K562 (cell line): Measurements from ENCODE around the gene VAMP8. TPM values are rescaled to one million over a fixed set of nuclear protein-coding genes. Genes with fewer than 3 reads are reported as not detected.

Experiments
- ARID1B ChIP-seq: fragments of 450-650 bp; IDR thresholded peaks from 2 replicates; pipeline ENCODE4 v1.6.1; 2016; ENCODE audit warnings: antibody characterized with exemption, mild to moderate bottlenecking, inconsistent platforms
- ETV6 ChIP-seq, 3 experiments: fragments of 150-350 bp in 1 of 3; sonication (generic) in 1 of 3; formaldehyde crosslinking in 1 of 3; IDR thresholded peaks; 2 replicates each; pipeline versions ENCODE4 v1.6.1 to v1.8.0; 2014 to 2022; ENCODE audit warnings: borderline replicate concordance in 2 of 3, low read depth in 2 of 3, antibody characterized with exemption in 1 of 3, low read length in 1 of 3, mild to moderate bottlenecking in 1 of 3, missing genetic modification reagents in 1 of 3
- HNRNPL ChIP-seq: fragments of 200-400 bp; formaldehyde crosslinking; IDR thresholded peaks from 2 replicates; pipeline ENCODE4 v1.6.1; 2017; ENCODE audit warnings: low read depth, mild to moderate bottlenecking, low read length
- KDM2B ChIP-seq: fragments of 250-450 bp; sonication (Bioruptor Pico); IDR thresholded peaks from 2 replicates; pipeline ENCODE4 v1.8.0; 2021; ENCODE audit warnings: mild to moderate bottlenecking, moderate library complexity
- PCBP2 ChIP-seq: fragments of 200-400 bp; formaldehyde crosslinking; IDR thresholded peaks from 2 replicates; pipeline ENCODE4 v1.6.1; 2018; ENCODE audit warnings: low read length, low read depth, mild to moderate bottlenecking, moderate library complexity; ENCODE audit not compliant: poor library complexity, severe bottlenecking
- PML ChIP-seq: IDR thresholded peaks from 2 replicates; pipeline ENCODE4 v1.6.1; 2012; ENCODE audit warnings: low read length, inconsistent platforms
- POLR2AphosphoS2 ChIP-seq: IDR thresholded peaks from 2 replicates; pipeline ENCODE4 v1.6.1; 2012; ENCODE audit warnings: low read length, improper control_type of control experiment
- RREB1 ChIP-seq: fragments of 250-450 bp; sonication (Bioruptor Pico); IDR thresholded peaks from 2 replicates; pipeline ENCODE4 v1.4.0; 2020
- ZC3H11A ChIP-seq: IDR thresholded peaks from 2 replicates; pipeline ENCODE4 v1.6.1; 2012; ENCODE audit warnings: low read depth, low read length, improper control_type of control experiment
- ZNF282 ChIP-seq: sonication (generic); formaldehyde crosslinking; IDR thresholded peaks from 2 replicates; pipeline ENCODE4 v1.8.1; 2023; ENCODE audit warnings: missing genetic modification reagents
- ZNF584 ChIP-seq: fragments of 200-800 bp; sonication (Bioruptor generic); IDR thresholded peaks from 2 replicates; pipeline ENCODE4 v1.6.1; 2016; ENCODE audit warnings: low read depth, mild to moderate bottlenecking, missing genetic modification characterization, missing compliant biosample characterization
- ZNF740 ChIP-seq, 3 experiments: fragments of 200-800 bp in 1 of 3; sonication (Bioruptor generic) in 1 of 3; sonication (generic) in 1 of 3; formaldehyde crosslinking in 1 of 3; IDR thresholded peaks; 2 replicates each; pipeline versions ENCODE4 v1.6.1 to v1.8.0; 2016 to 2022; ENCODE audit warnings: mild to moderate bottlenecking in 2 of 3, missing compliant biosample characterization in 2 of 3, missing genetic modification characterization in 2 of 3, missing genetic modification reagents in 1 of 3
- polyA plus RNA-seq, 8 experiments: library from polyadenylated mRNA; depleted of rRNA in 4 of 8; stranded (reverse) in 5 of 8; unstranded in 3 of 8; fragments of >200 nt; fragmentation: Nextera tagmentation in 2 of 8; fragmentation: Illumina TruSeq in 1 of 8; extraction: Ambion mirVana in 2 of 8; extraction: Trizol in 1 of 8; gene quantifications; 2 replicates each; pipeline versions ENCODE4 v1.2.1 to v1.2.3, GENCODE V29; 2011 to 2014; ENCODE audit warnings: inconsistent platforms in 1 of 8, missing spikeins in 1 of 8
- total RNA-seq, 7 experiments: library from RNA; depleted of rRNA in 6 of 7; stranded (reverse); fragments of >200 nt in 6 of 7; fragmentation: Illumina TruSeq in 2 of 7; extraction: Trizol in 2 of 7; gene quantifications; 2 replicates each; pipeline versions ENCODE4 v1.2.1 to v1.2.3, GENCODE V29; 2011 to 2021; ENCODE audit warnings: low replicate concordance in 1 of 7
- TF ChIP-seq, protein P1 (sequence below): fragments of 250-450 bp; sonication (Bioruptor Pico); IDR thresholded peaks from 2 replicates; pipeline ENCODE4 v1.5.1; 2021; ENCODE audit warnings: mild to moderate bottlenecking
- TF ChIP-seq, protein P2 (sequence below): sonication (generic); formaldehyde crosslinking; IDR thresholded peaks from 2 replicates; pipeline ENCODE4 v1.8.0; 2022; ENCODE audit warnings: mild to moderate bottlenecking, missing genetic modification reagents

VAMP8 gene
- total and polyA plus RNA-seq, 9 of the 15 experiments (the other 6 are each of a cell fraction or from before 2014, with no cell fraction given): 107 to 571 (median 248) TPM

DNA sequence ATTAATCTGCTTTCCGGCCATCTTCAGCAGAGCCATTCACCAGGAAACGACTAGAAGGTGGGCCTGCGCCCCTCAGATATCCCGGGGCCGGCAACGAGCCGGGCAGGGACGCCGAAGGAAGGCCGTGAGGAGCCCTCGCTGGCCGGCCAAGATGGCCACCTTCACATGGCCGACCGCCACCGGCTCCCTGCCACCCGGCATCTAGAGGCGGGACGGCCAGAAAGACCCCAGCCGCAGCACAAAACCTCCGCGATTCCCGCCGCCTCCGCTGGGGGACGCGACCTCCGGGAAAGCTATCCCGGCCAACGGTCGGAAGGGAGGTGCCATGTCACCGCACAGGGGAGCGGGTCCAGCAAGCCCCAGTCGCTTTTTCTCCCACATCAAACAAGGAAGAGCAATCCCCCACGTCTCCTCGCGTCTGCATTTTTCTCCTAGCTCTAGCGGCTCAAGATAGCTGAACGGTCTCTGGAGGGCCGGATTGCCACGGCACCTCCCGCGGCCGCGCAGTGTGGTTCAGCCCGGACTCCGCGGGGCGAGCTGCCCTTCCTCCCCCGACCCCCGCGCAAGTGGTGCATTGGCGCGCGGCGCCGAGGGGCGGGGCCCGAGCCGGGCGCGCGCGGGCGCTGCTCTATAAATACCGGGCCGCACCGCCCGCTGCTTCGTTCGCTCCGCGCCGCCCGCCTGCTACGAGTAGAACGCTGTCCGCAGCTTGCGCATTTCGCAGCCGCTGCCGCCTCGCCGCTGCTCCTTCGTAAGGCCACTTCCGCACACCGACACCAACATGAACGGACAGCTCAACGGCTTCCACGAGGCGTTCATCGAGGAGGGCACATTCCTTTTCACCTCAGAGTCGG, 38.7 kb upstream of the VAMP8 start, which contains the start of gene MAT2A (continued):
- TF ChIP-seq RREB1 (CRISPR knock-in tag) (0 out of 2 replicates have a peak, but pooled peaks have one; percentile 37), ZNF584 (CRISPR knock-in tag) (peak; percentile 77), HNRNPL (peak; percentile 39; the same call in 1 of the 2 replicates), POLR2AphosphoS2 (peak; percentile 93; the same call in 1 of the 2 replicates), ZNF282 (0 out of 2 replicates have a peak, but pooled peaks have one; percentile 69), KDM2B (peak; percentile 89; the same call in 1 of the 2 replicates), PCBP2 (no peak), ZC3H11A (no peak), PML (peak; percentile 97), ETV6 (IDR thresholded peaks at IDR 0.05; ENCODE audit: borderline replicate concordance in 1 of 2, low read depth in 2 of 2, low read length in 1 of 2) (no peak; a peak in 1 of 4 replicates), ETV6 (CRISPR knock-in tag; IDR thresholded peaks at IDR 0.05; ENCODE audit: borderline replicate concordance) (peak; percentile 56; the same call in 1 of the 2 replicates), ARID1B (peak; percentile 73), ZNF740 (CRISPR knock-in tag; IDR thresholded peaks at IDR 0.05) (peak; percentile 13; the same call in 1 of the 2 replicates), ZNF740 (tag; IDR thresholded peaks at IDR 0.05) (0 out of 4 replicates have a peak, but pooled peaks of 1 of the 2 experiments have one; percentile 5)
- TF ChIP-seq, protein P1, sequence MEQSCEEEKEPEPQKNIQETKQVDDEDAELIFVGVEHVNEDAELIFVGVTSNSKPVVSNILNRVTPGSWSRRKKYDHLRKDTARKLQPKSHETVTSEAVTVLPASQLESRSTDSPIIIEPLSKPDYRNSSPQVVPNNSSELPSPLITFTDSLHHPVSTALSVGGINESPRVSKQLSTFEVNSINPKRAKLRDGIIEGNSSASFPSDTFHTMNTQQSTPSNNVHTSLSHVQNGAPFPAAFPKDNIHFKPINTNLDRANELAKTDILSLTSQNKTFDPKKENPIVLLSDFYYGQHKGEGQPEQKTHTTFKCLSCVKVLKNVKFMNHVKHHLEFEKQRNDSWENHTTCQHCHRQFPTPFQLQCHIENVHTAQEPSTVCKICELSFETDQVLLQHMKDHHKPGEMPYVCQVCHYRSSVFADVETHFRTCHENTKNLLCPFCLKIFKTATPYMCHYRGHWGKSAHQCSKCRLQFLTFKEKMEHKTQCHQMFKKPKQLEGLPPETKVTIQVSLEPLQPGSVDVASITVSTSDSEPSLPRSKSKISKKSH (CRISPR knock-in tag): no peak
- TF ChIP-seq, protein P2, sequence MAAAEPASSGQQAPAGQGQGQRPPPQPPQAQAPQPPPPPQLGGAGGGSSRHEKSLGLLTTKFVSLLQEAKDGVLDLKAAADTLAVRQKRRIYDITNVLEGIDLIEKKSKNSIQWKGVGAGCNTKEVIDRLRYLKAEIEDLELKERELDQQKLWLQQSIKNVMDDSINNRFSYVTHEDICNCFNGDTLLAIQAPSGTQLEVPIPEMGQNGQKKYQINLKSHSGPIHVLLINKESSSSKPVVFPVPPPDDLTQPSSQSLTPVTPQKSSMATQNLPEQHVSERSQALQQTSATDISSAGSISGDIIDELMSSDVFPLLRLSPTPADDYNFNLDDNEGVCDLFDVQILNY (CRISPR knock-in tag): peak; percentile 91
